Retinal pigment epithelial cell (primary cell): ENCODE data around the gene CACNB1.
A peak's percentile ranks its signal among the peaks of the same experiment; 100 is the strongest.

Experiments used
- DNase-seq: peaks from one replicate; pipeline ENCODE4 v3.0.0-alpha.2; 2010; ENCODE audit warnings: low read depth
- H3K4me3 ChIP-seq: 2 replicates; pipeline ENCODE4 v1.5.1; 2011; ENCODE audit warnings: mild to moderate bottlenecking, low read length, control low read depth, moderate library complexity
- CTCF ChIP-seq: conservative IDR thresholded peaks from 2 replicates; pipeline ENCODE4 v1.5.1; 2011; ENCODE audit warnings: low read depth, low read length, control low read depth, inconsistent platforms

CACNB1 gene

GRCh38 chr17:39158623-39159022 is 38.8 kb downstream of the CACNB1 start:
- no peak for TF ChIP-seq CTCF
- DNase-seq: no peak
- no peak overlapping the region for H3K4me3 ChIP-seq

GRCh38 chr17:39156491-39156890 is 41.0 kb downstream of the CACNB1 start:
- TF ChIP-seq CTCF: no peak
- DNase-seq: no peak
- no peak overlapping the region for H3K4me3 ChIP-seq

- TF ChIP-seq CTCF: no peak
- H3K4me3 ChIP-seq: no peak overlapping the region
- DNase-seq: no peak
These were observed 41.8 kb downstream of the CACNB1 start for GRCh38 chr17:39155654-39156053.

- no peak for DNase-seq
- H3K4me3 ChIP-seq: peak overlapping the region; percentile 96
- TF ChIP-seq CTCF: peak; percentile 15
These were observed 43.8 kb downstream of the CACNB1 start for GRCh38 chr17:39153599-39154051.

GRCh38 chr17:39151943-39152818 is 45.3 kb downstream of the CACNB1 start:
- peak overlapping the region; percentile 96 for H3K4me3 ChIP-seq
- no peak for TF ChIP-seq CTCF
- no peak for DNase-seq

GRCh38 chr17:39151150-39151942 is 46.1 kb downstream of the CACNB1 start, which contains the start of gene PLXDC1:
Gene PLXDC1, minus strand, starts transcription at chr17:39151637. Its CDS starts 200 bp downstream, at chr17:39151437.
- DNase-seq: no peak
- peak within 1 kb of the TSS; percentile 96 for H3K4me3 ChIP-seq
- TF ChIP-seq CTCF: no peak
